Eye (tissue), 1 donor: ENCODE data around the gene IL22RA1.

ENCODE experiments used
- DNase-seq: peaks from one replicate; pipeline ENCODE4 v3.0.0-alpha.2; 2015

IL22RA1 gene

DNA sequence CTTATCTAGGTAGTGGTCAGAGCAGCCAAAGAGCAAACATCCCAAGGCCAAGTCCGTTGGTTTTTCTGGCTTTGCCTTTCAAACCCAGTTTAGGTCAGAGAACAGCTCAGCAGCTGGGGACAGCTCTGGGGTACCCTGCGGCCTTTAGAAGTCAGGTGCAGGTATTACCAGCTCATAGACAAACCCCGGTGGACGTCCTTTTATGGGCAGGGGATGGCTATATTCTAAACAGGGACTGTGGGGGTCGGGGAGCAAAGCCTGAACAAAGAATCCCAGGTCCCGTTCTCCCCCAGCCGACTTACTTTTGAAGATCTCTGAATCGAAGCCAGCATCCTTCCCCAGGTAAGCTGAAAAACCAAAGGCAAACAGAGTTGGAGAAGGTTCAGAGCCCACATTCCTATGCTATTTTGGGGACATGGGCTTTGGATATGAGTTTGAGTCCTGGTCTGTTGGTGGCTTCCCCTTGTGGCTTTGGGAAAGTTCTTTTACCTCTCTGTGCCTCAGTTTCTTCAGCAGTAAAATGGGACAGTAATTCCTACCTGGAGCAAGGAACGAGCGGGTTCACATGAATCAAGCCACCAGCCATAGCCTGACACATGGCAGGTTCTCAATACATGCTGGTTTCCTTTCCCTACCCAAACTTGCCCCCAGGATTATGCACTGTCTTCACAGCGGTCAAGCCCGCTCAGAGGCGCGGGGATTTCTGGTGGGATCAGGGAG is 47.6 kb downstream of the IL22RA1 start:
- no peak for DNase-seq

- DNase-seq: no peak
Measured at GRCh38 chr1:24094554-24094953, 48.4 kb downstream of the IL22RA1 start.

DNA sequence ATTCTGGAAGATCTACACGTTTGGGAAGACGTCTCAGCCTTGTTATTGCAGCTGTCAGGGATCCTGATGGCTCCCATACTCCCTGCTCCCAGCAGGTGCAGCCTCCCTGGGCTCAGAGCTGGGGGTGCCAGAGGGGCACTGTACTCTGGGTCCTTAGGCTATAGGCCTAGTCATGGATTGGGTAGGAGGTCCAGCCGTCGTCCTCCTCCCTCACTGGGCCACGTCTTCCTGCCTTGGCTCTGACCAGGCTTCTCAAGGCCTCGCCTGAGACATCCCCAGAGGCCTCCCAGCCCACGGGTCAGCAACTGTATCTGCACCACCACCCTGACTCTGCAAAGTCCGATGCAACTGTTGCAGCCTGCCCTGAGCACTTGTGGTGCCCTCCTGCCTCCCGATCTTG is 49.2 kb downstream of the IL22RA1 start:
- no peak for DNase-seq

GRCh38 chr1:24092979-24093378 is 50.0 kb downstream of the IL22RA1 start:
- DNase-seq: no peak

- no peak for DNase-seq
Measured at GRCh38 chr1:24091971-24092482, 50.9 kb downstream of the IL22RA1 start.

DNA sequence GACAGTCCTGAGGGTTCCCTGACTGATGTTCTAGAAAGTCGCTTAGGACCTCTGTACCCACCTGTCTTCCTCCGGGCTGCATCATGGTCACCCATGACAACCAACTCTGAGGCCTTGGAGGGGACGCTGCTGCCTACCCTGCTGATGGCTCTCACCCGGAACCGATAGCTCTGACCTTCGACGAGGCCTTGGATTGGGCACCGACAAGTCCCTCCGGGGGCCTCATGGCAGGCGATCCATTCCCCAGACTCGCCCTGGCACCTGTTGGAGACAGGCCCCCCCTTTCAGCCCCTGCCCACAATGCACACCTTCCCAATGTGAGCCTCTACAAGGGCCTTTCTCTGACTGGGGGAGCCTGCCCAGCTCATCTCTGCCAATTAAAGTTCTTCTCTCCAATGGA is 52.2 kb downstream of the IL22RA1 start:
- no peak for DNase-seq

GRCh38 chr1:24089743-24090555 is 53.0 kb downstream of the IL22RA1 start:
- DNase-seq: no peak

- DNase-seq: no peak
Measured at GRCh38 chr1:24089027-24089742, 53.8 kb downstream of the IL22RA1 start.

GRCh38 chr1:24086466-24086865 is 56.5 kb downstream of the IL22RA1 start:
- no peak for DNase-seq

GRCh38 chr1:24085546-24085945 is 57.4 kb downstream of the IL22RA1 start:
- DNase-seq: no peak

GRCh38 chr1:24085007-24085406 is 57.9 kb downstream of the IL22RA1 start:
- DNase-seq: no peak

- no peak for DNase-seq
Measured at GRCh38 chr1:24084050-24084449, 58.9 kb downstream of the IL22RA1 start.

GRCh38 chr1:24082372-24082771 is 60.6 kb downstream of the IL22RA1 start:
- no peak for DNase-seq

DNA sequence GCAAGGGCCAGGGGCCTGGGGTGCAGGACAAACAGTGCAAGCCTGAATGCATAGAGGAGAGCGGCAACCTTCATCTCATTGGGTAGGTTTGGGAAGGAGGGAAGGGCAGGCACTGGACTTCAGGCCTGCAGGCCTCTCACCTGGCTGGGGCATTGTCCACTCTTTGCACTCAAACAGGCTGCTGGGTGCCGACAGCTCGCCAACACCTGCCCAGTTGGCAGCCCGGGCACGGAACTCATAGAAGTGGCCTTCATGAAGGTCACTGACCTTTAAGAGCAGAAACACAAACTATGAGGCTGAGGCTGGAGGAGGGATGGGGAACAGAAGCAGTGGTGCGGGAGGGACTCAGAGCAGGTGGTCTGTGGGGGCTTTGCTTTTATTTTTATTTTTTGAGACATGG is 61.8 kb downstream of the IL22RA1 start:
- no peak for DNase-seq

DNA sequence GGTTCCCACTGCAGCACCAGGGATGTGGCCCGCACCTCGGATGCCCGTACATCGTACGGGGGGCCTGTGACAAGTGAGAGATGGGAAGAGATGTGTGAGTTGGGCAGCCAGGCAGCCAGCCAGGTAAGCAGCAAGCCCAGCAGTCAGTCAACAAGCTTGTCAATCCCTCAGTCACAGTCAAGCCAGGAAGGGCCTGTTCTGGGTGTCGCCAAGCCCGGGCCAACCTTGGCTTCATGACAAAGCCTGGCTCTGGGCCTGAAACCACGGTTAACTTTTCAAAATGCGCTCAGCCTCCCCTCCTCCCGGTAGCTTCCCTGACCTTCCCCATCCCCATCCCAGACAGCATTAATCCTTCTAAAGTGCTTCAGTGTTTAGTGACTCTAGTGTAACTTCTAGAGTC is 62.8 kb downstream of the IL22RA1 start:
- DNase-seq: no peak

- no peak for DNase-seq
Measured at GRCh38 chr1:24077278-24077978, 65.5 kb downstream of the IL22RA1 start.

DNA sequence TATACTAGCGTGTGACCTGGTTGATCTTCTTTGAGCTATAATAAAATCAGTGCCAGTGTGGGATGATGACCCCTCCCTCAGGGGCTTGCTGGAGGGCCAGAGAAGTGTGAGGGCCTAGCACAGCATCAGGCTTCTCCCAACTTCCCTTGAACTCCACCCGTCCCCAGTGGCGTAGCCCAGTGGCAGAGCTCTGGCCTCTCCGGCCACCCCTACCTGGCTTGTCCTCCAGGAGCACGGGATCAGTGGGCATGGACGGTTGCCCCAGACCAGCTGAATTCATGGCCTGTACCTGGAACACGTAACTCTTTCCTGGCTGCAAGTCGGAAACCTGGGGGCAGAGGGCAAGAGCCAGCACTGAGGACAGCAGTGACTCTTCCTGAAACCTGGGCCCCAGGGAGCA is 67.0 kb downstream of the IL22RA1 start:
- no peak for DNase-seq

- DNase-seq: no peak
Measured at GRCh38 chr1:24075590-24075854, 67.4 kb downstream of the IL22RA1 start.

DNA sequence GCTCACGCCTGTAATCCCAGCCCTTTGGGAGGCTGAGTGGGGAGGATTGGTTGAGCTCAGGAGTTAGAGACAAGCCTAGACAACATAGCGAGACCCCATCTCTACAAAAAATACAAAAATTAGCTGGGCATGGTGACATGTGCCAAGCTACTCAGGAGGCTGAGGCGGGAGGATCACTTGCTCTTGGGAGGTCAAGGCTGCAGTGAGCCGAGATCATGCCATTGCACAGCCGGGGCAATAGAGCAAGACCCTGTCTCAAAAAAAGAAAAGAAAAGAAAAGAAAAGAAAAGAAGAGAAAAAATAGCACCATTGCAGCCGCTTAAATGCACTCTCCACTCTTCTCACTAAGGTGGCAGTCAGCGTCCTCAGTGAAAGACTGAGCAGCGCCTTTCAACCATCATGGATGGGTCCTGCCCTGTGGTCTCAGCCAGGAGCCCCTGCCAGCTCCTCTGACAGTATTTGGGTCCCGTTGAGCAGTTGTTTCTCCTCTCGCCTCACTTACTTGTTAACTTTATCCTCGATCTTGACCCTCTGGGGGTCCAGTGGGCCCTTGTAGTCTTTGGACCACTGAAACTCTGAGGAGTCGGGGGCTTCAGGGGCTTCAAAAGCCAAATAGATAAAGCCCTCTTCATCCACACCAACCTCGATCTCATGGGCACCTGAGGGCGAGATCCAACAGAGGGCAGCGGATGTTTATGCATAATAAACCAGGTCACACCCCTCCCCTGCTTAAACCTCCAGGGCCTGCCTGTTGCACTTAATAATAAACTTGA is 67.9 kb downstream of the IL22RA1 start:
- DNase-seq: no peak

- no peak for DNase-seq
Measured at GRCh38 chr1:24074196-24074595, 68.7 kb downstream of the IL22RA1 start.

GRCh38 chr1:24071941-24072340 is 71.0 kb downstream of the IL22RA1 start:
- no peak for DNase-seq

- peak; percentile 92 for DNase-seq
Measured at GRCh38 chr1:24070821-24071393, 72.0 kb downstream of the IL22RA1 start.
